H1 (cell line): ENCODE results near the gene KLF16. TPM values are rescaled to one million over a fixed set of nuclear protein-coding genes. Genes with fewer than 3 reads are reported as not detected.

Source experiments
- CTCF ChIA-PET: fragments of 300-600 bp; sonication (Branson Sonifier 250); formaldehyde crosslinking; loops from one replicate; lab custom pipeline; 2021; ENCODE audit not compliant: partially characterized antibody; lab: Charles Lee
- POLR2A ChIA-PET: fragments of 300-600 bp; sonication (Branson Sonifier 250); formaldehyde crosslinking; loops from one replicate; lab custom pipeline; 2021; ENCODE audit warnings: inconsistent platforms; ENCODE audit not compliant: partially characterized antibody; lab: Charles Lee
- DNase-seq, 2 experiments: peaks; one replicate each; pipeline versions ENCODE4 v3.0.0 to v3.0.0-alpha.2; 2010 to 2022; ENCODE audit warnings: low spot score in 2 of 2, low read depth in 1 of 2, mixed read lengths in 1 of 2
- FAIRE-seq: peaks from 2 replicates; lab custom pipeline; 2011; peaks lifted over from hg19 to GRCh38; lab: Jason Lieb, UNC
- H2AFZ ChIP-seq: 2 replicates; pipeline ENCODE4 v1.8.1; 2012; ENCODE audit warnings: low read length, inconsistent platforms
- H2AK5ac ChIP-seq: 2 replicates; pipeline ENCODE4 v1.6.1; 2013; ENCODE audit warnings: low read depth, low read length
- H2BK120ac ChIP-seq: replicated peaks from 2 replicates; pipeline ENCODE3; 2013; ENCODE audit warnings: low read depth, low read length, inconsistent platforms
- H2BK12ac ChIP-seq: 2 replicates; pipeline ENCODE4 v1.6.1; 2013; ENCODE audit warnings: low read depth, low read length
- H2BK15ac ChIP-seq: 2 replicates; pipeline ENCODE4 v1.6.1; 2013; ENCODE audit warnings: low read length
- H2BK20ac ChIP-seq: 2 replicates; pipeline ENCODE4 v1.6.1; 2013; ENCODE audit warnings: low read length
- H2BK5ac ChIP-seq: 2 replicates; pipeline ENCODE4 v1.6.1; 2013; ENCODE audit warnings: low read depth, low read length
- H3K14ac ChIP-seq: 2 replicates; pipeline ENCODE4 v1.6.1; 2013; ENCODE audit warnings: inconsistent platforms; ENCODE audit not compliant: insufficient read length
- H3K18ac ChIP-seq: 2 replicates; pipeline ENCODE4 v1.6.1; 2013; ENCODE audit warnings: low read length; ENCODE audit errors: extremely low read depth
- H3K23ac ChIP-seq: 2 replicates; pipeline ENCODE4 v1.6.1; 2013; ENCODE audit warnings: inconsistent platforms; ENCODE audit not compliant: insufficient read length
- H3K23me2 ChIP-seq: 2 replicates; pipeline ENCODE4 v1.6.1; 2013; ENCODE audit warnings: low read depth, low read length
- H3K27ac ChIP-seq: 2 replicates; pipeline ENCODE4 v1.6.1; 2011; ENCODE audit warnings: low read depth, low read length, inconsistent platforms
- H3K27me3 ChIP-seq, 4 experiments: replicated peaks in 1 of 4; 1 replicate in 1 of 4; 2 replicates in 3 of 4; pipeline versions ENCODE4 v1.6.1 to v1.8.1; 2011 to 2013; ENCODE audit warnings: low read length in 3 of 4, mild to moderate bottlenecking in 3 of 4, inconsistent platforms in 2 of 4, mixed read lengths in 2 of 4, moderate library complexity in 1 of 4; ENCODE audit not compliant: control insufficient read depth in 3 of 4, insufficient read depth in 3 of 4; ENCODE audit errors: extremely low read depth in 1 of 4
- H3K36me3 ChIP-seq, 4 experiments: 2 replicates each; pipeline versions ENCODE4 v1.6.1 to v1.8.1; 2011 to 2013; ENCODE audit warnings: mild to moderate bottlenecking in 4 of 4, low read length in 3 of 4, moderate library complexity in 2 of 4, control low read depth in 1 of 4, inconsistent platforms in 1 of 4; ENCODE audit not compliant: insufficient read depth in 4 of 4, control insufficient read depth in 2 of 4
- H3K4ac ChIP-seq: replicated peaks from 2 replicates; pipeline ENCODE3; 2013; ENCODE audit warnings: low read length, low read depth, mixed read lengths, inconsistent platforms; ENCODE audit not compliant: insufficient read length
- H3K4me1 ChIP-seq, 4 experiments: replicated peaks in 1 of 4; 1 replicate in 1 of 4; 2 replicates in 3 of 4; pipeline versions ENCODE4 v1.6.1 to v1.8.1; 2011 to 2013; ENCODE audit warnings: low read length in 3 of 4, inconsistent platforms in 2 of 4, mixed read lengths in 1 of 4; ENCODE audit not compliant: insufficient read depth in 4 of 4, control insufficient read depth in 3 of 4
- H3K4me2 ChIP-seq, 2 experiments: 2 replicates each; pipeline versions ENCODE4 v1.6.1 to v1.8.1; 2011 to 2013; ENCODE audit warnings: low read depth in 2 of 2, low read length in 2 of 2, control low read depth in 1 of 2, inconsistent platforms in 1 of 2, mild to moderate bottlenecking in 1 of 2; ENCODE audit not compliant: insufficient read depth in 1 of 2
- H3K4me3 ChIP-seq, 4 experiments: fragments of 200-600, 300-600 bp in 1 of 4; sonication (generic), shearing (Covaris generic), sonication (Bioruptor Twin) in 1 of 4; 2 replicates each; pipeline versions ENCODE4 v1.5.1 to v1.8.1; 2011 to 2016; ENCODE audit warnings: low read length in 4 of 4, low read depth in 3 of 4, control low read depth in 2 of 4, inconsistent platforms in 2 of 4, mild to moderate bottlenecking in 2 of 4, mixed read lengths in 1 of 4, moderate library complexity in 1 of 4; ENCODE audit not compliant: insufficient read depth in 2 of 4; ENCODE audit errors: extremely low read depth in 1 of 4
- H3K56ac ChIP-seq: replicated peaks from 2 replicates; pipeline ENCODE3; 2013; ENCODE audit warnings: low read depth, mild to moderate bottlenecking, mixed read lengths, low read length, inconsistent platforms; ENCODE audit not compliant: insufficient read length
- H3K79me1 ChIP-seq: 2 replicates; pipeline ENCODE4 v1.6.1; 2013; ENCODE audit warnings: low read depth, low read length, control low read depth
- H3K79me2 ChIP-seq, 2 experiments: 2 replicates each; pipeline versions ENCODE4 v1.6.1 to v1.8.1; 2012 to 2013; ENCODE audit warnings: low read length in 2 of 2, mild to moderate bottlenecking in 2 of 2, inconsistent platforms in 1 of 2; ENCODE audit not compliant: insufficient read depth in 2 of 2, control insufficient read depth in 1 of 2
- H3K9ac ChIP-seq, 4 experiments: replicated peaks in 1 of 4; 1 replicate in 1 of 4; 2 replicates in 3 of 4; pipeline versions ENCODE4 v1.6.1 to v1.8.1; 2011 to 2013; ENCODE audit warnings: low read depth in 3 of 4, low read length in 3 of 4, control low read depth in 2 of 4, mild to moderate bottlenecking in 2 of 4, moderate library complexity in 2 of 4, inconsistent platforms in 1 of 4; ENCODE audit errors: extremely low read depth in 1 of 4
- H3K9me3 ChIP-seq, 2 experiments: 2 replicates each; pipeline versions ENCODE4 v1.6.1 to v1.8.1; 2012 to 2013; ENCODE audit warnings: mild to moderate bottlenecking in 2 of 2, moderate library complexity in 2 of 2, control low read depth in 1 of 2, inconsistent platforms in 1 of 2, low read depth in 1 of 2, low read length in 1 of 2, mixed read lengths in 1 of 2; ENCODE audit not compliant: insufficient read depth in 2 of 2
- H4K20me1 ChIP-seq, 2 experiments: replicated peaks in 1 of 2; 2 replicates each; pipeline versions ENCODE3 to v1.8.1; 2011 to 2013; ENCODE audit warnings: inconsistent platforms in 2 of 2, low read length in 2 of 2, mild to moderate bottlenecking in 1 of 2; ENCODE audit not compliant: insufficient read depth in 2 of 2, control insufficient read depth in 1 of 2
- H4K5ac ChIP-seq: 2 replicates; pipeline ENCODE4 v1.6.1; 2013; ENCODE audit warnings: low read length, low read depth, mixed read lengths, inconsistent platforms; ENCODE audit not compliant: insufficient read length
- H4K8ac ChIP-seq: 2 replicates; pipeline ENCODE4 v1.8.0; 2013; ENCODE audit warnings: mild to moderate bottlenecking, moderate library complexity, low read length, inconsistent platforms; ENCODE audit not compliant: insufficient read depth; ENCODE audit errors: extremely low read depth
- H4K91ac ChIP-seq: replicated peaks from 2 replicates; pipeline ENCODE3; 2013; ENCODE audit warnings: low read length, mixed read lengths, inconsistent platforms; ENCODE audit not compliant: insufficient read length
- BACH1 ChIP-seq: IDR thresholded peaks from 2 replicates; pipeline ENCODE4 v1.6.1; 2012; ENCODE audit warnings: low read length, improper control_type of control experiment
- CREB1 ChIP-seq: IDR thresholded peaks from 2 replicates; pipeline ENCODE4 v1.6.1; 2012; ENCODE audit warnings: inconsistent platforms
- CTCF ChIP-seq, 3 experiments: IDR thresholded peaks; 1 replicate in 2 of 3; 2 replicates in 1 of 3; pipeline versions ENCODE4 v1.5.1 to v1.6.1; 2011; ENCODE audit warnings: low read length in 3 of 3, mild to moderate bottlenecking in 3 of 3, inconsistent platforms in 2 of 3, low read depth in 1 of 3, moderate library complexity in 1 of 3; ENCODE audit not compliant: insufficient read depth in 1 of 3; ENCODE audit errors: control extremely low read depth in 1 of 3
- E2F6 ChIP-seq: IDR thresholded peaks from 2 replicates; pipeline ENCODE4 v1.6.1; 2012; ENCODE audit warnings: inconsistent platforms
- RAD21 ChIP-seq, 2 experiments: IDR thresholded peaks in 1 of 2; conservative IDR thresholded peaks in 1 of 2; 2 replicates each; pipeline ENCODE4 v1.6.1; 2011; ENCODE audit warnings: low read depth in 2 of 2, low read length in 2 of 2, improper control_type of control experiment in 1 of 2, inconsistent platforms in 1 of 2, mild to moderate bottlenecking in 1 of 2, moderate library complexity in 1 of 2
- RFX5 ChIP-seq: IDR thresholded peaks from 2 replicates; pipeline ENCODE4 v1.6.1; 2011; ENCODE audit warnings: low read depth, low read length, improper control_type of control experiment, borderline replicate concordance
- SIX5 ChIP-seq: IDR thresholded peaks from 2 replicates; pipeline ENCODE4 v1.6.1; 2011; ENCODE audit warnings: mild to moderate bottlenecking, low read depth, low read length
- USF2 ChIP-seq: IDR thresholded peaks from 2 replicates; pipeline ENCODE4 v1.6.1; 2011; ENCODE audit warnings: low read length, improper control_type of control experiment
- WGBS, 2 experiments: shearing (Covaris generic) in 1 of 2; methylation state at CpG; one replicate each; pipeline versions ENCODE4 v1.1.6 to v1.1.7; 2013 to 2015; ENCODE audit warnings: low lambda C conversion rate in 2 of 2, mixed read lengths in 2 of 2, inconsistent platforms in 1 of 2, low coverage in 1 of 2, missing lambda C conversion rate in 1 of 2; ENCODE audit not compliant: insufficient replicate concordance in 2 of 2, insufficient coverage in 1 of 2, insufficient read length in 1 of 2; ENCODE audit errors: extremely low coverage in 1 of 2, missing lambda C conversion rate in 1 of 2; 5-methylcytosine and 5-hydroxymethylcytosine counted together
- polyA plus RNA-seq, 7 experiments: library from polyadenylated mRNA; depleted of rRNA in 3 of 7; stranded (reverse) in 5 of 7; unstranded in 2 of 7; fragments of >200 nt in 5 of 7; fragments of 200-250 nt in 2 of 7; gene quantifications; 1 replicate in 5 of 7; 2 replicates in 1 of 7; 4 replicates in 1 of 7; pipeline versions ENCODE4 v1.2.1 to v1.2.3, GENCODE V29; 2011 to 2013; ENCODE audit warnings: missing spikeins in 2 of 7, mixed read lengths in 2 of 7
- total RNA-seq: library from RNA; stranded (reverse); fragmentation: NEBNext Ultra II Directional; extraction: Animal tissue kit (Norgen Biotek cat#: 25700); gene quantifications from 2 replicates; pipeline ENCODE4 v1.2.1, GENCODE V29; 2021

KLF16 gene
- total and polyA plus RNA-seq, 2 of the 8 experiments (the other 6 are each of a cell fraction or from before 2014, with no cell fraction given): 14.3 to 45.9 TPM

GRCh38 chr19:1837222-1837565 is 26.2 kb downstream of the KLF16 start:
- no peak overlapping the region for H3K4me3 ChIP-seq
- no peak overlapping the region for H3K14ac ChIP-seq
- H3K27me3 ChIP-seq: no peaks in the 10 kb centered on the region
- H2AFZ ChIP-seq: no peak overlapping the region
- no peak overlapping the region for H3K27ac ChIP-seq
- H4K5ac ChIP-seq: no peak overlapping the region
- no peak overlapping the region for H3K56ac ChIP-seq
- no peaks in the 10 kb centered on the region for H3K36me3 ChIP-seq
- 90% methylated on average over 11 of the region's 11 CpGs; no CpG with 5 or more reads in 1 of the 2 experiments for WGBS, 2 experiments
- H3K23me2 ChIP-seq: no peaks in the 10 kb centered on the region
- H2BK5ac ChIP-seq: no peak overlapping the region; the same call in 1 of the 2 replicates
- no peak overlapping the region for H4K91ac ChIP-seq
- no peak overlapping the region for H2BK120ac ChIP-seq
- CTCF ChIA-PET: interaction anchor here (0.6 to 14.9 kb wide), 27 partner anchors 10 to 843 kb away, joined by 3 to 228 read pairs (median 5); no protein-coding TSS in a partner anchor
- H3K4me1 ChIP-seq: 0 out of 7 replicates have a peak, but pooled peaks cover 0 to 2% (median 0%) of the 10 kb centered on the region in 4 experiments
- H3K4ac ChIP-seq: no peak overlapping the region
- POLR2A ChIA-PET: interaction anchor here (0.6 to 2.4 kb wide), 8 partner anchors 9 to 246 kb away, joined by 3 to 10 read pairs (median 3); partner anchors contain the start of gene TCF3
- no peak overlapping the region for H2AK5ac ChIP-seq
- peak overlapping the region; percentile 76; the same call in 1 of the 2 replicates for H4K8ac ChIP-seq
- DNase-seq (no peak), FAIRE-seq (no peak)
- H3K9ac ChIP-seq: no peak overlapping the region
- no peak overlapping the region for H2BK12ac ChIP-seq
- H2BK20ac ChIP-seq: no peak overlapping the region
- H3K4me2 ChIP-seq: no peak overlapping the region
- peaks cover 3 to 58% of the 10 kb centered on the region in 2 experiments; a peak in 3 of 4 replicates for H3K79me2 ChIP-seq
- peaks cover 26% of the 10 kb centered on the region for H3K79me1 ChIP-seq
- H3K9me3 ChIP-seq: no peaks in the 10 kb centered on the region
- no peak overlapping the region for H3K23ac ChIP-seq
- no peak overlapping the region for H2BK15ac ChIP-seq
- no peak overlapping the region for H3K18ac ChIP-seq
- H4K20me1 ChIP-seq: peaks cover 16 to 29% of the 10 kb centered on the region in 2 experiments
- TF ChIP-seq USF2 (no peak), RFX5 (no peak), BACH1 (no peak), RAD21 (IDR thresholded peaks at IDR 0.05 in 1 of 2, conservative IDR thresholded peaks at IDR 0.05 in 1 of 2; ENCODE audit: low read depth in 2 of 2, low read length in 2 of 2) (no peak), SIX5 (no peak), E2F6 (no peak), CTCF (IDR thresholded peaks at IDR 0.05; ENCODE audit: control extremely low read depth in 1 of 3, insufficient read depth in 1 of 3, low read depth in 1 of 3, low read length in 3 of 3) (no peak), CREB1 (no peak)
